Dedifferentiated amniotic fluid mesenchymal stem cell (primary cell): Measurements from ENCODE around the gene SCFD2.
"Not testable (repeated sequence)": the region's sequence is repeated elsewhere in the genome, so short reads cannot be mapped to it uniquely, and the experiment has no call there.

Experiments
- DNase-seq: peaks from one replicate; pipeline ENCODE4 v3.0.0-alpha.2; 2016; ENCODE audit errors: extremely low spot score

The SCFD2 gene

GRCh38 chr4:53139256-53139655, 226.6 kb downstream of the SCFD2 start:
- not testable (repeated sequence) for DNase-seq

- DNase-seq = no peak
Measured at GRCh38 chr4:53137468-53137867, 228.4 kb downstream of the SCFD2 start.

- no peak for DNase-seq
Measured at GRCh38 chr4:53136954-53137353, 228.9 kb downstream of the SCFD2 start.

- no peak for DNase-seq
Measured at GRCh38 chr4:53132132-53132891, 233.5 kb downstream of the SCFD2 start.

- DNase-seq = no peak
Measured at GRCh38 chr4:53131562-53131925, 234.3 kb downstream of the SCFD2 start.

- DNase-seq = no peak
Measured at GRCh38 chr4:53130896-53131561, 234.8 kb downstream of the SCFD2 start.

GRCh38 chr4:53128706-53129357, 237.0 kb downstream of the SCFD2 start:
- no peak for DNase-seq

GRCh38 chr4:53128231-53128630, 237.6 kb downstream of the SCFD2 start:
- DNase-seq = no peak

GRCh38 chr4:53127365-53127764, 238.5 kb downstream of the SCFD2 start:
- no peak for DNase-seq

GRCh38 chr4:53126099-53126498, 239.8 kb downstream of the SCFD2 start:
- no peak for DNase-seq

GRCh38 chr4:53123819-53124218, 242.0 kb downstream of the SCFD2 start:
- no peak for DNase-seq

- no peak for DNase-seq
Measured at GRCh38 chr4:53123171-53123570, 242.7 kb downstream of the SCFD2 start.

- DNase-seq = no peak
Measured at GRCh38 chr4:53122280-53123116, 243.4 kb downstream of the SCFD2 start.

GRCh38 chr4:53121264-53121865, 244.5 kb downstream of the SCFD2 start:
- DNase-seq = no peak

- DNase-seq = no peak
Measured at GRCh38 chr4:53120778-53121177, 245.1 kb downstream of the SCFD2 start.

- peak; percentile 71 for DNase-seq
Measured at GRCh38 chr4:53119680-53120079, 246.2 kb downstream of the SCFD2 start.

- no peak for DNase-seq
Measured at GRCh38 chr4:53118676-53119075, 247.2 kb downstream of the SCFD2 start.

- peak; percentile 20 for DNase-seq
Measured at GRCh38 chr4:53116954-53117353, 248.9 kb downstream of the SCFD2 start.

- no peak for DNase-seq
Measured at GRCh38 chr4:53113431-53114225, 252.2 kb downstream of the SCFD2 start.

GRCh38 chr4:53105313-53105712, 260.5 kb downstream of the SCFD2 start:
- DNase-seq = no peak

GRCh38 chr4:53103481-53103880, 262.4 kb downstream of the SCFD2 start:
- no peak for DNase-seq
